Inflammatory macrophage (primary cell): ENCODE results near the gene TAF9.
"Not testable (repeated sequence)": the region's sequence is repeated elsewhere in the genome, so short reads cannot be mapped to it uniquely, and the experiment has no call there.

Source experiments
- DNase-seq, 2 donors: peaks; one replicate each; pipeline ENCODE4 v3.0.0-alpha.2; 2020 to 2022

TAF9 gene

GRCh38 chr5:69335341-69335935 lies 33.9 kb downstream of the TAF9 start:
- DNase-seq: peak in 1 of 2 donors; percentile 73

GRCh38 chr5:69334793-69335268 lies 34.5 kb downstream of the TAF9 start:
- DNase-seq: peak; percentile 75 to 83

GRCh38 chr5:69333668-69334315 lies 35.5 kb downstream of the TAF9 start:
- not testable (repeated sequence) for DNase-seq

- DNase-seq: peak; percentile 42 to 43
Observed at GRCh38 chr5:69331528-69332445, 37.5 kb downstream of the TAF9 start.

- DNase-seq: no peak
Observed at GRCh38 chr5:69329905-69330489, 39.3 kb downstream of the TAF9 start.

- no peak for DNase-seq
Observed at GRCh38 chr5:69326365-69326764, 43.0 kb downstream of the TAF9 start.

GRCh38 chr5:69317391-69317790 lies 51.9 kb downstream of the TAF9 start:
- DNase-seq: peak; percentile 32 to 64

GRCh38 chr5:69315972-69316371 lies 53.3 kb downstream of the TAF9 start:
- DNase-seq: no peak
